HG02623 (cell line): ENCODE results near the gene CLDND2.

Experiments
- ATAC-seq: cut with Tn5 transposase; IDR thresholded peaks from one replicate; pipeline ENCODE4 v1.9.1; 2021; ENCODE audit warnings: moderate library complexity; ENCODE audit not compliant: unreplicated experiment

The CLDND2 gene

GRCh38 chr19:51337141-51337860, 31.5 kb downstream of the CLDND2 start:
- no peak for ATAC-seq

GRCh38 chr19:51333836-51334460, 34.9 kb downstream of the CLDND2 start:
- ATAC-seq = no peak

GRCh38 chr19:51331716-51332115, 37.1 kb downstream of the CLDND2 start:
- ATAC-seq = no peak

DNA sequence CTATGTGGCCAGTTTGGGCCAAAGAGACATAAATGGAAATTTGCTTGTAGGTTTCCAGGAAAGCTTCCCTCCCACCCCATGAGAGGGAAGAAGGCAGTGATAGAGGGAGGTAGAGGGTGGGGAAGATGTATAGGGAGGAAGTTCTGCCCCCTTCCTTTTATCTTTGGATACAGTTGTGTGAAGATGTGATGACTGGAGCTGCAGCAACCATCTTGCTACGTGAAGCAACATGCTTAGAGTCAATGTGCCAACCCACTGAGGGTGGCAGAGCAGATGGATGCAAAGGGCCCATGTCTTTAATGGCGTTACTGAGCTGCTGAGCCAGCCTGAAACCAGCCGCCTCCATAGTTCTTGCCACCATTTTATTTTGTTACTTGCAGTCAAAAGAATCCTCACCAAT, 37.6 kb downstream of the CLDND2 start:
- ATAC-seq = no peak

- no peak for ATAC-seq
Observed at GRCh38 chr19:51330366-51330765, 38.4 kb downstream of the CLDND2 start.

DNA sequence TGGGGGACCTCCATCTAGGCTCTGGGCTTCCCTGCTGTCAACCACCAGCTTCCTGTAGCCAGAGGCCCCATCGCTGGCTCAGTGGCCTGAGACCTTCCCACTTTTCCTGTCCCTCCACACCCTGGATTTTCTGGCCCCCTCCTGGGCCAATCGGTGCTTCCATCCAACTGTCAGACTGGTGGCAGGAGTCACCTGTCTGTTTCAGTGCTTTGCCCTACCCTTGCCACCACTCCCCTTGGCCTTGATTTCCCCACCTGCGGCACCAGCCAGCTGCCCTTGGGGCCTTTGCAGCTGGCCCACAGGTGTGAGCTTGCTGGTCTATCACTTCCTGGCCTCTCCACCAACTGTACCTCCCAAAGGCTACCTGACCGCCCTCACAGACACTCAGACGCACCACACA, 39.4 kb downstream of the CLDND2 start:
- no peak for ATAC-seq

DNA sequence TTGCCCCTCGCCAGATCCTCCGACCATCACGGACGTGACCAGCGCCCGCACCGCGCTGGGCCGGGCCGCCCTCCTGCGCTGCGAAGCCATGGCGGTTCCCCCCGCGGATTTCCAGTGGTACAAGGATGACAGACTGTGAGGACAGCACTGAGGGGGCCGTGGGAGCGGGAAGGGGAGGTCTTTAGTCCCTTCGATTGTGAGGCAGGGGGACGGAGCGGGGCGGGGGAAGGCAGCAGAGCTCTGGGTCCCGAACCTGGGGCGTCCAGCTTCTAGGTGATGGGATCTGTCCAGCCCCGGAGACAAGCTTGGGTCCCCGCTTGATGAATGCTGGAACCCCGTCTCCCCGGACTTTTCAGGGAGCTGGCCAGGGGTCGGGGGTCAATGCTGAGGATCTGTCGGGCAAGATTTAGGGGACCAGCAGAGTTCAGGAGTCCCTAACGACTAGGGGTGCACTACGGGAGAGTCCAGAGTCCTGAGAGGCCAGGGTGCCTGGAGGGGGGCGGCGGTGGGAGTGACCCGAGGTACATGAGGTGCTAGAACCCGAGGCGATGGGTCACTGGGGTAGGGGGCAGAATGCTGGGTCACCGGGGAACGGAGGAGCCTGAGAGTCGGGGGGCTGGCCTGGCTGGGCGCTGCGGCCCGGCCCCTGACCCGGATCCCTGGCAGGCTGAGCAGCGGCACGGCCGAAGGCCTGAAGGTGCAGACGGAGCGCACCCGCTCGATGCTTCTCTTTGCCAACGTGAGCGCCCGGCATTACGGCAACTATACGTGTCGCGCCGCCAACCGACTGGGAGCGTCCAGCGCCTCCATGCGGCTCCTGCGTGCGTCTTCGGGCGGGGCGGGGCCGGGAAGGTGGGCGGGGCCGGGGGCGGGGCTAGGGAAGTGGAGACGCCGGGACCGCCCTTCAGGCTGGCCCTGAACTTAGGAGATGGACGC, 41.5 kb downstream of the CLDND2 start:
- ATAC-seq = no peak

GRCh38 chr19:51326216-51327065, 42.4 kb downstream of the CLDND2 start:
- ATAC-seq = no peak

DNA sequence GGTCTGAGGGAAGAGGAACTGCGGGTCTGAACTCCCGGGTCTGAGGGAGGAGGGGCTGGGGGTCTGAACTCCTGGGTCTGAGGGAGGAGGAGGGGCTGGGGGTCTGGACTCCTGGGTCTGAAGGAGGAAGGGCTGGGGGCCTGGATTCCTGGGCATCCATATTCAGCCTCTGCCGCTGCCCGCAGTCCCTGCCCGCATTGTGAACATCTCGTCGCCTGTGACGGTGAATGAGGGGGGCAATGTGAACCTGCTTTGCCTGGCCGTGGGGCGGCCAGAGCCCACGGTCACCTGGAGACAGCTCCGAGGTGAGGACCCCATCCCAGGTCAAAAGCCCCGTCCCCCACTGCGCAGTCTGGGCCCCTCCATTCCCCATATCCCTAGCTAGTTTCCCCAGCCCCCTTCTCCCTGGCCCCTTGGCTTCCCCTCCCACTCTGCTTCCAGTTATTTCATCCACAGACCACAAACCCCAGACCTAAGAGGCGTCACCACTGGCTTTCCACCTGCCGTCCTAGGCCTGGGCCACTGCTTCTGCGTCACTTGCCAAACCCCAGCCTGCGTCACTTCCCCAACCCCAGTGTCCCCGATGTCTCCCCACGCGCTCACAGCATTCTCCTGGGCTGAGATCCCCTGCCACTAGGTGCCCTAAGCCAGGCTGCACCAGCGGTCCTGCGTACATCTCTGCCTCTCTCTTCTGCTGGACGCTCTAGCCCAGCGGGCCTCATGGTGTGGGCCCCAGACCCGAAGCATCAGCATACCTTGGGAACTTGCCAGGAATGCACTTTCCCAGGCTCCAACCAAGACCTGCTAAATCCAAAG, 43.4 kb downstream of the CLDND2 start:
- ATAC-seq = no peak

GRCh38 chr19:51324167-51324481, 44.7 kb downstream of the CLDND2 start:
- no peak for ATAC-seq

DNA sequence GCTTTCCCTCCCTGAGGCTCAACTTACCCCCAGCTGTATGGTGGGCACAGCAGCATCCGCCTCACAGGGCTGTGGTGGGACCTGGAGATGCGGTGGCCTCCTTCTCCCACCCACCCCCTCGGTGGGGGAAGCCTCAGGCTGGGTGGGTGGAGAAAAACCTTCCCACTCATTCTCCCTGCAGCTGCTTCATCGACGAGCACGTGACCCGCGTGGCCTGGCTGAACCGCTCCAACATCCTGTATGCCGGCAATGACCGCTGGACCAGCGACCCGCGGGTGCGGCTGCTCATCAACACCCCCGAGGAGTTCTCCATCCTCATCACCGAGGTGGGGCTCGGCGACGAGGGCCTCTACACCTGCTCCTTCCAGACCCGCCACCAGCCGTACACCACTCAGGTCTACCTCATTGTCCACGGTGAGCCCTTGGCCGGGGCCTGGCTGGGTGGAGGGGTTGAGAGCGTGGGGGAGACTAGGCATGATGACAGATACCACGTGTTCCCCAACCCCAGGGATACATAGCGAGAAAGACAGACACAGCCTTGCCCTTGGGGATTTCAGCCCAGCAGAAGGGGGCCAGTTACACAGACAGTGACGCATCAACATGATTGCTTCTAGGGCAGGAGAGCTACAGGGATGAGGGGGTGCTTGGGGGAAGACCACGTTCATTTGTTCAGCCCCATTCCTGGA, 45.2 kb downstream of the CLDND2 start:
- ATAC-seq = no peak

DNA sequence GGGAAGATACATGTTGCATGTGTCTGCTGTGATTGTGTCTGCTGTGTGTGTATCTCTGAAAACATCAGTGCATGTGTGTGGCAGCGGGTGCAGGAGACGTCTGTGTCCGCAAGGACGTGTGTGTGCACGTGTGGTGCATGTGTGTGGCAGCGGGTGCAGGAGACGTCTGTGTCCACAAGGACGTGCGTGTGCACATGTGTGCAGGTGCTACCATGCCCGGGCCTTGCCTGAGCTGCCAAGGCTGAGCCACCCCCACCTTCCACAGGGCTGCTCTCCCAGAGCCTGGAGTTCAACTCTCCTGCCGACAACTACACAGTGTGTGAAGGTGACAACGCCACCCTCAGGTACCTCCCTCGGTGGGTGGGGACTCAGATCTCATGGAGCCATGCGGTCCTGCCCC, 47.0 kb downstream of the CLDND2 start:
- ATAC-seq = no peak

- ATAC-seq = no peak
Observed at GRCh38 chr19:51320280-51320657, 48.5 kb downstream of the CLDND2 start.

- no peak for ATAC-seq
Observed at GRCh38 chr19:51319649-51320279, 49.0 kb downstream of the CLDND2 start.

- ATAC-seq = no peak
Observed at GRCh38 chr19:51318687-51319648, 49.8 kb downstream of the CLDND2 start.

DNA sequence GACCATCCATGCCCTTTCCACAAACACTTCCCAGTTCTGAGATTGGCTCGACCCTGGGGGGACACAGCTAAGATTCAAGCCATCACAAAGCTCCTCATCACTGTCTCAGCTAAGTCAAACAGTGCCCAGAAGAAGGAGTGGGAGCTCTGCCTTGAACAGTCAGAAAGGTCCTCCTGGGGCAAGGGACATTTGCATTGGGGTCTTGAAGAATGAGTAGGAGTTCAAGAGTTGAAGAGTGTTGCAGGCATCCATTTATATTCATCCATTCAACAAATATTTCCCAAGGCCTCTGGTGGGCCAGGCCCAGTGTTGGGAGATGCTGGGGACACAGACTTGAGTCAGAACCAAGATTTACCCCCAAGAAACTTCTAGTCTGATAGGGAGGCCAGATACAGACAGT, 50.8 kb downstream of the CLDND2 start:
- ATAC-seq = no peak

GRCh38 chr19:51317376-51317775, 51.4 kb downstream of the CLDND2 start:
- ATAC-seq = no peak
